Measurements from ENCODE around the gene FBRSL1. TPM values are rescaled to one million over a fixed set of nuclear protein-coding genes. Genes with fewer than 3 reads are reported as not detected.

The FBRSL1 gene
- total RNA-seq, 2 experiments from 2014 or later: 35.7 to 55.1 TPM

- Mint-ChIP-seq H3K4me1 (peaks cover 48% of the 10 kb centered on the region), H3K27me3 (no peaks in the 10 kb centered on the region), H3K36me3 (ENCODE audit: low read depth) (peaks cover 2% of the 10 kb centered on the region), H3K4me3 (peak overlapping the region; percentile 69), H3K9me3 (ENCODE audit: low read depth) (no peaks in the 10 kb centered on the region), H3K27ac (peak overlapping the region; percentile 85)
- ATAC-seq (peak; percentile 21), DNase-seq (peak; percentile 55)
- ChIA-PET CTCF (no interaction called here), POLR2A (no interaction called here)
- intact Hi-C loops (cut with DNase I, micrococcal nuclease): loop anchor here (1.0 to 10.0 kb wide), 12 partner anchors 13 to 1616 kb away; partner anchors contain the start of genes GOLGA3 (in 1 of the 2), PGAM5 (in 1 of the 2), PUS1 (in 1 of the 2) and RAN (in 1 of the 2)
These were observed 1.5 kb upstream of the FBRSL1 start for GRCh38 chr12:132488127-132489077.

GRCh38 chr12:132489078-132489601 lies 811 bp upstream of the FBRSL1 start:
- POLR2A ChIA-PET: no interaction called here
- intact Hi-C loops (cut with DNase I, micrococcal nuclease): loop anchor here (1.0 to 10.0 kb wide), 12 partner anchors 14 to 1617 kb away; partner anchors contain the start of genes GOLGA3 (in 1 of the 2), PGAM5 (in 1 of the 2), PUS1 (in 1 of the 2) and RAN (in 1 of the 2)
- no peaks in the 10 kb centered on the region for H3K27me3 Mint-ChIP-seq
- no peaks in the 10 kb centered on the region for H3K9me3 Mint-ChIP-seq (ENCODE audit: low read depth)
- DNase-seq: peak; percentile 77
- H3K4me1 Mint-ChIP-seq: peaks cover 55% of the 10 kb centered on the region
- peaks cover 2% of the 10 kb centered on the region for H3K36me3 Mint-ChIP-seq (ENCODE audit: low read depth)
- CTCF ChIA-PET: no interaction called here
- H3K27ac Mint-ChIP-seq: peak overlapping the region; percentile 85
- H3K4me3 Mint-ChIP-seq: peak overlapping the region; percentile 69
- peak; percentile 47 for ATAC-seq

GRCh38 chr12:132490422-132491137 lies 629 bp downstream of the FBRSL1 start:
- H3K4me3 Mint-ChIP-seq: peak overlapping the region; percentile 85
- peak overlapping the region; percentile 80 for H3K27ac Mint-ChIP-seq
- intact Hi-C loops (cut with DNase I, micrococcal nuclease): loop anchor here in 1 of 2 experiments (1.0 to 5.0 kb wide), 5 partner anchors 106 to 541 kb away; partner anchors contain the start of genes ANKLE2, DDX51, EP400 and NOC4L
- peaks cover 67% of the 10 kb centered on the region for H3K4me1 Mint-ChIP-seq
- H3K9me3 Mint-ChIP-seq (ENCODE audit: low read depth): no peaks in the 10 kb centered on the region
- no peaks in the 10 kb centered on the region for H3K27me3 Mint-ChIP-seq
- peak; percentile 47 for DNase-seq
- POLR2A ChIA-PET: no interaction called here
- peaks cover 2% of the 10 kb centered on the region for H3K36me3 Mint-ChIP-seq (ENCODE audit: low read depth)
- CTCF ChIA-PET: no interaction called here
- peak; percentile 2 for ATAC-seq

- Mint-ChIP-seq H3K36me3 (ENCODE audit: low read depth) (peaks cover 2% of the 10 kb centered on the region), H3K4me3 (peak overlapping the region; percentile 85), H3K4me1 (peaks cover 68% of the 10 kb centered on the region), H3K27ac (peak overlapping the region; percentile 80), H3K27me3 (no peaks in the 10 kb centered on the region), H3K9me3 (ENCODE audit: low read depth) (no peaks in the 10 kb centered on the region)
- no peak for ATAC-seq
- intact Hi-C loops (cut with DNase I, micrococcal nuclease): loop anchor here in 1 of 2 experiments (2.0 to 5.0 kb wide), 4 partner anchors 106 to 349 kb away; partner anchors contain the start of genes ANKLE2, DDX51, NOC4L and POLE
- POLR2A ChIA-PET: no interaction called here
- DNase-seq: no peak
- CTCF ChIA-PET: interaction anchor here (0.9 to 1.0 kb wide), 2 partner anchors 32 to 77 kb away, joined by 3 read pairs; no protein-coding TSS in a partner anchor
These were observed 1.2 kb downstream of the FBRSL1 start for GRCh38 chr12:132491138-132491663.

GRCh38 chr12:132491761-132492378 lies 1.9 kb downstream of the FBRSL1 start:
- intact Hi-C loops (cut with DNase I, micrococcal nuclease): loop anchor here (2.0 to 5.0 kb wide), 5 partner anchors 15 to 350 kb away; partner anchors contain the start of genes ANKLE2 (in 1 of the 2), DDX51 (in 1 of the 2), NOC4L (in 1 of the 2) and POLE (in 1 of the 2)
- Mint-ChIP-seq H3K4me3 (peak overlapping the region; percentile 85), H3K27me3 (no peaks in the 10 kb centered on the region), H3K9me3 (ENCODE audit: low read depth) (no peaks in the 10 kb centered on the region), H3K27ac (peak overlapping the region; percentile 3), H3K4me1 (peaks cover 69% of the 10 kb centered on the region), H3K36me3 (ENCODE audit: low read depth) (peaks cover 2% of the 10 kb centered on the region)
- ChIA-PET POLR2A (no interaction called here), CTCF (interaction anchor here (0.9 to 1.2 kb wide), 3 partner anchors 31 to 78 kb away, joined by 3 read pairs; no protein-coding TSS in a partner anchor)
- no peak for DNase-seq
- ATAC-seq: no peak

GRCh38 chr12:132492522-132492921 lies 2.6 kb downstream of the FBRSL1 start:
- CTCF ChIA-PET: interaction anchor here (1.2 kb wide), 1 partner anchor 68 kb away, joined by 3 read pairs; no protein-coding TSS in a partner anchor
- H3K27ac Mint-ChIP-seq: peak overlapping the region; percentile 3
- peaks cover 67% of the 10 kb centered on the region for H3K4me1 Mint-ChIP-seq
- peak overlapping the region; percentile 85 for H3K4me3 Mint-ChIP-seq
- DNase-seq: no peak
- H3K9me3 Mint-ChIP-seq (ENCODE audit: low read depth): no peaks in the 10 kb centered on the region
- peaks cover 2% of the 10 kb centered on the region for H3K36me3 Mint-ChIP-seq (ENCODE audit: low read depth)
- POLR2A ChIA-PET: no interaction called here
- no peak for ATAC-seq
- no peaks in the 10 kb centered on the region for H3K27me3 Mint-ChIP-seq
- intact Hi-C loops (cut with DNase I, micrococcal nuclease): loop anchor here (2.0 to 5.0 kb wide), 4 partner anchors 14 to 350 kb away; partner anchors contain the start of genes ANKLE2 (in 1 of the 2), DDX51 (in 1 of the 2), NOC4L (in 1 of the 2) and POLE (in 1 of the 2)

- intact Hi-C loops (cut with DNase I, micrococcal nuclease): loop anchor here (2.0 to 5.0 kb wide), 4 partner anchors 14 to 351 kb away; partner anchors contain the start of genes ANKLE2 (in 1 of the 2), DDX51 (in 1 of the 2), NOC4L (in 1 of the 2) and POLE (in 1 of the 2)
- POLR2A ChIA-PET: no interaction called here
- Mint-ChIP-seq H3K27me3 (no peaks in the 10 kb centered on the region), H3K4me1 (peaks cover 62% of the 10 kb centered on the region), H3K9me3 (ENCODE audit: low read depth) (no peaks in the 10 kb centered on the region), H3K4me3 (peak overlapping the region; percentile 85), H3K27ac (no peak overlapping the region), H3K36me3 (ENCODE audit: low read depth) (peaks cover 2% of the 10 kb centered on the region)
- CTCF ChIA-PET: no interaction called here
- ATAC-seq (no peak), DNase-seq (no peak)
These were observed 3.0 kb downstream of the FBRSL1 start for GRCh38 chr12:132492951-132493350.

GRCh38 chr12:132493482-132494178 lies 3.7 kb downstream of the FBRSL1 start:
- intact Hi-C loops (cut with DNase I, micrococcal nuclease): loop anchor here (2.0 to 5.0 kb wide), 4 partner anchors 13 to 351 kb away; partner anchors contain the start of genes ANKLE2 (in 1 of the 2), DDX51 (in 1 of the 2), NOC4L (in 1 of the 2) and POLE (in 1 of the 2)

GRCh38 chr12:132494294-132495164 lies 4.6 kb downstream of the FBRSL1 start:
- no peaks in the 10 kb centered on the region for H3K9me3 Mint-ChIP-seq (ENCODE audit: low read depth)
- no peaks in the 10 kb centered on the region for H3K27me3 Mint-ChIP-seq
- no peak for ATAC-seq
- CTCF ChIA-PET: interaction anchor here (0.6 kb wide), 1 partner anchor 9 kb away, joined by 3 read pairs; no protein-coding TSS in a partner anchor
- peaks cover 54% of the 10 kb centered on the region for H3K4me1 Mint-ChIP-seq
- no peak overlapping the region for H3K4me3 Mint-ChIP-seq
- peak overlapping the region; percentile 8 for H3K27ac Mint-ChIP-seq
- DNase-seq: no peak
- peaks cover 2% of the 10 kb centered on the region for H3K36me3 Mint-ChIP-seq (ENCODE audit: low read depth)
- POLR2A ChIA-PET: no interaction called here
- intact Hi-C loops (cut with DNase I, micrococcal nuclease): loop anchor here in 1 of 2 experiments (5.0 kb wide), 3 partner anchors 193 to 352 kb away; partner anchors contain the start of genes ANKLE2, DDX51, NOC4L and POLE

More at GRCh38 chr12:132493482-132494178, 3.7 kb downstream of the FBRSL1 start:
- no peak overlapping the region for H3K27ac Mint-ChIP-seq
- ChIA-PET CTCF (no interaction called here), POLR2A (no interaction called here)
- no peaks in the 10 kb centered on the region for H3K27me3 Mint-ChIP-seq
- peaks cover 55% of the 10 kb centered on the region for H3K4me1 Mint-ChIP-seq
- H3K9me3 Mint-ChIP-seq (ENCODE audit: low read depth): no peaks in the 10 kb centered on the region
- DNase-seq (no peak), ATAC-seq (no peak)
- peaks cover 2% of the 10 kb centered on the region for H3K36me3 Mint-ChIP-seq (ENCODE audit: low read depth)
- no peak overlapping the region for H3K4me3 Mint-ChIP-seq
